CD14-positive monocyte (primary cell): ENCODE data around the gene AQR. TPM values are rescaled to one million over a fixed set of nuclear protein-coding genes. Genes with fewer than 3 reads are reported as not detected.

Experiments
- DNase-seq, 3 donors: peaks; one replicate each; pipeline ENCODE4 v3.0.0-alpha.2; 2011 to 2022
- H2AFZ ChIP-seq: 2 replicates; pipeline ENCODE4 v1.6.0; 2012; ENCODE audit warnings: mild to moderate bottlenecking, low read depth, low read length, inconsistent platforms; ENCODE audit not compliant: insufficient read depth, poor library complexity, severe bottlenecking
- H3K27ac ChIP-seq, 2 donors: 1 replicate in 1 of 2; 2 replicates in 1 of 2; pipeline ENCODE4 v1.5.1; 2012 to 2013; ENCODE audit warnings: low read length in 2 of 2, control low read depth in 1 of 2, inconsistent platforms in 1 of 2, low read depth in 1 of 2, mild to moderate bottlenecking in 1 of 2
- H3K27me3 ChIP-seq, 2 donors: one replicate each; pipeline versions ENCODE4 v1.6.0 to v1.6.1; 2011 to 2013; ENCODE audit warnings: low read length in 2 of 2; ENCODE audit not compliant: control insufficient read depth in 2 of 2, insufficient read depth in 2 of 2
- H3K36me3 ChIP-seq, 2 donors: replicated peaks in 1 of 2; 1 replicate in 1 of 2; 2 replicates in 1 of 2; pipeline versions ENCODE4 v1.5.1 to v1.6.1; 2012 to 2013; ENCODE audit warnings: low read length in 2 of 2, control low read depth in 1 of 2, inconsistent platforms in 1 of 2, mild to moderate bottlenecking in 1 of 2; ENCODE audit not compliant: insufficient read depth in 2 of 2, control insufficient read depth in 1 of 2
- H3K4me1 ChIP-seq, 2 donors: 1 replicate in 1 of 2; 2 replicates in 1 of 2; pipeline versions ENCODE4 v1.5.1 to v1.6.1; 2012 to 2013; ENCODE audit warnings: low read length in 2 of 2, control low read depth in 1 of 2, inconsistent platforms in 1 of 2, mild to moderate bottlenecking in 1 of 2, moderate library complexity in 1 of 2; ENCODE audit not compliant: insufficient read depth in 2 of 2, control insufficient read depth in 1 of 2
- H3K4me2 ChIP-seq: replicated peaks from 2 replicates; pipeline ENCODE3; 2012; ENCODE audit warnings: low read length, moderate library complexity, mild to moderate bottlenecking; ENCODE audit not compliant: poor library complexity, severe bottlenecking; ENCODE audit errors: extremely low read depth
- H3K4me3 ChIP-seq, 3 experiments: fragments of 200-600 bp in 1 of 3; sonication (generic) in 1 of 3; replicated peaks in 1 of 3; 1 replicate in 2 of 3; 2 replicates in 1 of 3; pipeline ENCODE4 v1.5.1; 2011 to 2013; ENCODE audit warnings: low read length in 3 of 3, mild to moderate bottlenecking in 3 of 3, control low read depth in 2 of 3, low read depth in 2 of 3, inconsistent platforms in 1 of 3, moderate library complexity in 1 of 3
- H3K79me2 ChIP-seq: 2 replicates; pipeline ENCODE4 v1.6.0; 2012; ENCODE audit warnings: mild to moderate bottlenecking, control low read depth, inconsistent platforms, low read length, moderate library complexity; ENCODE audit not compliant: insufficient read depth
- H3K9ac ChIP-seq: 2 replicates; pipeline ENCODE4 v1.6.0; 2017; ENCODE audit warnings: low read length, mild to moderate bottlenecking; ENCODE audit not compliant: insufficient read depth, poor library complexity, severe bottlenecking
- H3K9me3 ChIP-seq, 2 donors: replicated peaks in 1 of 2; 1 replicate in 1 of 2; 2 replicates in 1 of 2; pipeline versions ENCODE4 v1.5.1 to v1.6.1; 2012 to 2013; ENCODE audit warnings: low read length in 2 of 2, control low read depth in 1 of 2; ENCODE audit not compliant: control insufficient read depth in 1 of 2, insufficient read depth in 1 of 2
- H4K20me1 ChIP-seq: 2 replicates; pipeline ENCODE4 v1.6.0; 2012; ENCODE audit warnings: mild to moderate bottlenecking, low read length, control low read depth, moderate library complexity; ENCODE audit not compliant: insufficient read depth
- H3K27ac Mint-ChIP-seq, 7 donors: one replicate each; pipeline ENCODE4 v1.8.0; 2020; ENCODE audit warnings: mild to moderate bottlenecking in 7 of 7, mixed read lengths in 7 of 7, moderate library complexity in 6 of 7, inconsistent platforms in 2 of 7
- H3K27me3 Mint-ChIP-seq, 3 donors: one replicate each; pipeline ENCODE4 v1.8.0; 2021 to 2022; ENCODE audit warnings: low read depth in 3 of 3, mild to moderate bottlenecking in 3 of 3, mixed read lengths in 3 of 3, moderate library complexity in 3 of 3, inconsistent platforms in 1 of 3
- H3K36me3 Mint-ChIP-seq, 2 donors: one replicate each; pipeline ENCODE4 v1.8.0; 2020; ENCODE audit warnings: mixed read lengths in 2 of 2, inconsistent platforms in 1 of 2, mild to moderate bottlenecking in 1 of 2
- H3K4me1 Mint-ChIP-seq: one replicate; pipeline ENCODE4 v1.8.0; 2020; ENCODE audit warnings: mild to moderate bottlenecking, mixed read lengths
- H3K4me3 Mint-ChIP-seq, 2 donors: one replicate each; pipeline ENCODE4 v1.8.0; 2020; ENCODE audit warnings: mild to moderate bottlenecking in 2 of 2, mixed read lengths in 2 of 2, moderate library complexity in 1 of 2
- H3K9me3 Mint-ChIP-seq, 7 donors: one replicate each; pipeline ENCODE4 v1.8.0; 2020 to 2022; ENCODE audit warnings: mixed read lengths in 7 of 7, mild to moderate bottlenecking in 6 of 7, moderate library complexity in 6 of 7, inconsistent platforms in 2 of 7
- WGBS: methylation state at CpG from one replicate; pipeline ENCODE4 v1.1.5; 2013; ENCODE audit warnings: missing lambda C conversion rate; ENCODE audit not compliant: insufficient coverage; 5-methylcytosine and 5-hydroxymethylcytosine counted together
- intact Hi-C, 2 donors: fragments of 100-400 bp; cut with micrococcal nuclease; formaldehyde crosslinking; loops; one replicate each; pipeline versions ENCODE4 v1.15.0 to v1.15.1; 2023
- polyA plus RNA-seq, 3 donors: library from polyadenylated mRNA; depleted of rRNA in 1 of 3; unstranded in 2 of 3; stranded (reverse) in 1 of 3; fragments of 300-500 nt in 2 of 3; fragments of >200 nt in 1 of 3; fragmentation: Illumina TruSeq in 2 of 3; gene quantifications; 1 replicate in 2 of 3; 2 replicates in 1 of 3; pipeline ENCODE4 v1.2.3, GENCODE V29; 2012 to 2021
- TF ChIP-seq, protein P1 (sequence below): fragments of 200-600 bp; IDR thresholded peaks from one replicate; pipeline ENCODE4 v1.8.0; 2022; ENCODE audit warnings: antibody characterized with exemption, mild to moderate bottlenecking

Gene AQR
- polyA plus RNA-seq, 3 donors, result 8.4 to 26.4 (median 16.8) TPM

DNA sequence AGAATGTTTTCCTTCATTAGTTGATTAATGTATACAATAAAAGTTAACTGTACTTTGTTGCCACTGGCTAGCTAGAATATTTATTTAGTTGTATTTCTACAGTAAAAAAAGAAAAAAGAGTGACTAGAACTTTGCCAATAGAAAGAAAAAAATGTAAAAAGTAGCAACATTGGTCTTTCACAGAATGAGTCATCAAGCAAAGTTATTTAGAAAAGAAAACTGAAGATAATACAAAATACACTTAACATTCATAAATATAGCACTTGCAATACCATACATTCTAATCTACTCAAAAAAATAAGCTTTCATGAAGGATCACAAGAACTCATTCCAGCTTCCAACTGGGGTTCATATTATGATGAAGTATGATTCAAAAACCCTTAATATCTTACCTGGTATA lies 83.4 kb downstream of the AQR start:
- no peaks in the 10 kb centered on the region for H3K9me3 ChIP-seq
- no peak overlapping the region for H3K4me3 ChIP-seq
- Mint-ChIP-seq H3K4me1 (no peaks in the 10 kb centered on the region), H3K4me3 (no peak overlapping the region), H3K27ac (no peak overlapping the region), H3K27me3 (no peaks in the 10 kb centered on the region), H3K36me3 (peaks cover 66 to 92% of the 10 kb centered on the region in 2 donors), H3K9me3 (no peaks in the 10 kb centered on the region)
- H3K4me2 ChIP-seq, result no peak overlapping the region
- no peak for DNase-seq
- H3K4me1 ChIP-seq, result no peaks in the 10 kb centered on the region
- H3K79me2 ChIP-seq, result no peaks in the 10 kb centered on the region
- H3K27ac ChIP-seq, result no peak overlapping the region
- TF ChIP-seq, protein P1, sequence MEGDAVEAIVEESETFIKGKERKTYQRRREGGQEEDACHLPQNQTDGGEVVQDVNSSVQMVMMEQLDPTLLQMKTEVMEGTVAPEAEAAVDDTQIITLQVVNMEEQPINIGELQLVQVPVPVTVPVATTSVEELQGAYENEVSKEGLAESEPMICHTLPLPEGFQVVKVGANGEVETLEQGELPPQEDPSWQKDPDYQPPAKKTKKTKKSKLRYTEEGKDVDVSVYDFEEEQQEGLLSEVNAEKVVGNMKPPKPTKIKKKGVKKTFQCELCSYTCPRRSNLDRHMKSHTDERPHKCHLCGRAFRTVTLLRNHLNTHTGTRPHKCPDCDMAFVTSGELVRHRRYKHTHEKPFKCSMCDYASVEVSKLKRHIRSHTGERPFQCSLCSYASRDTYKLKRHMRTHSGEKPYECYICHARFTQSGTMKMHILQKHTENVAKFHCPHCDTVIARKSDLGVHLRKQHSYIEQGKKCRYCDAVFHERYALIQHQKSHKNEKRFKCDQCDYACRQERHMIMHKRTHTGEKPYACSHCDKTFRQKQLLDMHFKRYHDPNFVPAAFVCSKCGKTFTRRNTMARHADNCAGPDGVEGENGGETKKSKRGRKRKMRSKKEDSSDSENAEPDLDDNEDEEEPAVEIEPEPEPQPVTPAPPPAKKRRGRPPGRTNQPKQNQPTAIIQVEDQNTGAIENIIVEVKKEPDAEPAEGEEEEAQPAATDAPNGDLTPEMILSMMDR, result no peak
- H3K9ac ChIP-seq, result no peak overlapping the region
- no peak overlapping the region for H2AFZ ChIP-seq
- no peaks in the 10 kb centered on the region for H4K20me1 ChIP-seq
- no peaks in the 10 kb centered on the region for H3K27me3 ChIP-seq
- peaks cover 88 to 100% of the 10 kb centered on the region in 2 donors for H3K36me3 ChIP-seq
- intact Hi-C loops, result no loop called here

DNA sequence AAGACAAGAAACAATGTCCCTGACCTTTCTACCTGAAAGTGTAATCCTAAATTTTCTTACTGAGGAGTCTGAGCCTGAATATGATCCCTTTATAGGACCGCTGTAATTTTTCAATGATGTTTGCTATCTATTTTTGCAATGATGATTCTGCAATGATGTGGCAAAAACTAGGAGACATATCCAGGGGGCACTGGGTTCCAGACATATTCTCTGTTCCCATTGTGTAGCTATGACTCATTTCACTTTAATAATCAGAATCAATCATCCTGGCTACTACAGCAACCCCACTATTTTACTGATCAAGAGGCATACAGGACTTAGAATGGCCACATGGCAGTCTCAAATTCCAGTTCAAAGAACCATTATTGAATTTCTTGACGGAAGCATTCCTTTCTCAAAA lies 85.9 kb downstream of the AQR start:
- H3K27ac Mint-ChIP-seq, result no peak overlapping the region
- intact Hi-C loops, result no loop called here
- Histone ChIP-seq H3K9ac (no peak overlapping the region), H3K27ac (no peak overlapping the region), H3K4me2 (no peak overlapping the region), H3K4me3 (no peak overlapping the region), H4K20me1 (no peaks in the 10 kb centered on the region), H3K9me3 (no peaks in the 10 kb centered on the region), H3K27me3 (no peaks in the 10 kb centered on the region), H2AFZ (no peak overlapping the region), H3K79me2 (no peaks in the 10 kb centered on the region), H3K4me1 (no peaks in the 10 kb centered on the region), H3K36me3 (peaks cover 85 to 100% of the 10 kb centered on the region in 2 donors)
- TF ChIP-seq, protein P1, result no peak
- no peak overlapping the region for H3K4me3 Mint-ChIP-seq
- no peak for DNase-seq
- H3K9me3 Mint-ChIP-seq, result no peaks in the 10 kb centered on the region
- no peaks in the 10 kb centered on the region for H3K4me1 Mint-ChIP-seq
- H3K27me3 Mint-ChIP-seq, result no peaks in the 10 kb centered on the region
- H3K36me3 Mint-ChIP-seq, result peaks cover 69 to 92% of the 10 kb centered on the region in 2 donors
- WGBS, result 100% methylated on average over 1 of the region's 2 CpGs
